AG04450 (cell line): ENCODE results near the gene LPAR3. TPM values are rescaled to one million over a fixed set of nuclear protein-coding genes. Genes with fewer than 3 reads are reported as not detected.

Source experiments
- CTCF ChIA-PET: fragments of 300-600, 350-600 bp; formaldehyde crosslinking; extraction: SDS; loops from one replicate; lab custom pipeline; 2022; ENCODE audit warnings: antibody characterized with exemption, inconsistent platforms; lab: Charles Lee
- POLR2A ChIA-PET: fragments of 350-600 bp; formaldehyde crosslinking; extraction: SDS; loops from one replicate; lab custom pipeline; 2021; ENCODE audit warnings: antibody characterized with exemption, inconsistent platforms; lab: Yijun Ruan, JAX
- DNase-seq: peaks from one replicate; pipeline ENCODE4 v3.0.0-alpha.2; 2011; ENCODE audit warnings: low read depth, low spot score
- H3K27ac ChIP-seq: one replicate; pipeline ENCODE4 v1.5.1; 2012; ENCODE audit warnings: low read depth, low read length, control low read depth
- H3K27me3 ChIP-seq: one replicate; pipeline ENCODE4 v1.6.0; 2012; ENCODE audit warnings: low read length; ENCODE audit not compliant: control insufficient read depth, insufficient read depth
- H3K4me3 ChIP-seq: 2 replicates; pipeline ENCODE4 v1.5.1; 2011; ENCODE audit warnings: mild to moderate bottlenecking, low read depth, low read length, control low read depth
- H3K9me3 ChIP-seq: 2 replicates; pipeline ENCODE4 v1.5.1; 2012; ENCODE audit warnings: low read length; ENCODE audit not compliant: control insufficient read depth, insufficient read depth
- polyA minus RNA-seq: library from RNA; depleted of rRNA, polyadenylated mRNA; stranded (reverse); fragments of >200 nt; gene quantifications from 2 replicates; pipeline ENCODE4 v1.2.3, GENCODE V29; 2011; rRNA and poly(A)+ RNA removed
- polyA plus RNA-seq: library from polyadenylated mRNA; depleted of rRNA; stranded (reverse); fragments of >200 nt; gene quantifications from 2 replicates; pipeline ENCODE4 v1.2.3, GENCODE V29; 2011; rRNA removed
- TF ChIP-seq, protein P1 (sequence below): IDR thresholded peaks from 2 replicates; pipeline ENCODE4 v1.5.1; 2011; ENCODE audit warnings: low read depth, low read length, control low read depth, inconsistent platforms

Gene LPAR3, protein sequence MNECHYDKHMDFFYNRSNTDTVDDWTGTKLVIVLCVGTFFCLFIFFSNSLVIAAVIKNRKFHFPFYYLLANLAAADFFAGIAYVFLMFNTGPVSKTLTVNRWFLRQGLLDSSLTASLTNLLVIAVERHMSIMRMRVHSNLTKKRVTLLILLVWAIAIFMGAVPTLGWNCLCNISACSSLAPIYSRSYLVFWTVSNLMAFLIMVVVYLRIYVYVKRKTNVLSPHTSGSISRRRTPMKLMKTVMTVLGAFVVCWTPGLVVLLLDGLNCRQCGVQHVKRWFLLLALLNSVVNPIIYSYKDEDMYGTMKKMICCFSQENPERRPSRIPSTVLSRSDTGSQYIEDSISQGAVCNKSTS
- polyA plus RNA-seq, result 3.5 and 4.8 TPM in 2 replicates
- polyA minus RNA-seq, result 9.2 and 11.2 TPM in 2 replicates

DNA sequence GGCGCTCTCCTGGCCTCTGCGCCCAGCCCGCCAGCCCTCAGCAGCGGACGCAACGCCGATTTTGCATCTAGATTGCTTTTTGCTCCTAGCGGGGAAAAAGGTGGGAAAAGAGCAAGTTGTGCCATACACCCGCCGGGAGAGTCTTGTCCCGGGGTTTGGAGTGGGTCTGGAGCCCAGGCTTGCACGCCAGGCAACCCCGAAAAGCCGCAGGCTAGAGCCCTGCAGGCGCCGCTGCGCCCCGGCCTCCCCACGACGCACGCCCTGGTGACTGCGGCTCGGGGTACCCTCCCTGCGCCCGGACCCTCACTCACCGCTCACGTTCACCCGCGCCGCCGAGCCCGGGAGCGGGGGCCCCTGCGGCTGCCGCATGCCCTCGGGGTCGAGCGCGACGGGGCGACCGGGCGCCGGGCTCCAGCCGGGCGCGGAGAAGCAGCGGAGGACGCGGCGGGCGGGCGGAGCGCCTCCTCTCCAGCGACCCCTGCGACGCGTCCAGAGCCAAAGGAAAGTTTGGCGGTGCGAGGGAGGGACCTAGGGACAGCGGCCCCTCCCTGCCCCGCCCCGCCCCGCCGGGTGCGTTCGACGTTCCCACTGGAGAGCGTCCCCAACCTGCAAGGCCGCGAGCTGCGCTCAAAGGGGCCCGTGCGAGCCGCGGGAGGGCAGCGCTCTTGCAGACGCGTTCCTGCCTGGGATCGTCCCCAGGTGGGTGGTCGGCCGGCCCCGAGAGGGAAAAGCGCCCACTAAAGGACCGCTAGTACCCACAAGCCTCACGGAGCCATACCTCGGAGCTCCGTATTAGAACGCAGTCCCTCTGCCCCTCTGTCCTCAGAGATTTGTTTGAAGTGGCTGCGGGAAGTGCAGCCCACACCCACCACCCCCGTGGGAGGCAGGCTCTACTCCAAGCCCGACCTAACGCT is at the start of gene LPAR3:
TSS of gene LPAR3 (minus strand) at position 502 of the 914 bp plus-strand sequence. CDS start 27,086 bp downstream, outside the sequence.
- CTCF ChIA-PET, result no interaction called here
- H3K4me3 ChIP-seq, result peak within 1 kb of the TSS; percentile 56
- no peak within 1 kb of the TSS for H3K27ac ChIP-seq
- POLR2A ChIA-PET, result no interaction called here
- TF ChIP-seq, protein P1, sequence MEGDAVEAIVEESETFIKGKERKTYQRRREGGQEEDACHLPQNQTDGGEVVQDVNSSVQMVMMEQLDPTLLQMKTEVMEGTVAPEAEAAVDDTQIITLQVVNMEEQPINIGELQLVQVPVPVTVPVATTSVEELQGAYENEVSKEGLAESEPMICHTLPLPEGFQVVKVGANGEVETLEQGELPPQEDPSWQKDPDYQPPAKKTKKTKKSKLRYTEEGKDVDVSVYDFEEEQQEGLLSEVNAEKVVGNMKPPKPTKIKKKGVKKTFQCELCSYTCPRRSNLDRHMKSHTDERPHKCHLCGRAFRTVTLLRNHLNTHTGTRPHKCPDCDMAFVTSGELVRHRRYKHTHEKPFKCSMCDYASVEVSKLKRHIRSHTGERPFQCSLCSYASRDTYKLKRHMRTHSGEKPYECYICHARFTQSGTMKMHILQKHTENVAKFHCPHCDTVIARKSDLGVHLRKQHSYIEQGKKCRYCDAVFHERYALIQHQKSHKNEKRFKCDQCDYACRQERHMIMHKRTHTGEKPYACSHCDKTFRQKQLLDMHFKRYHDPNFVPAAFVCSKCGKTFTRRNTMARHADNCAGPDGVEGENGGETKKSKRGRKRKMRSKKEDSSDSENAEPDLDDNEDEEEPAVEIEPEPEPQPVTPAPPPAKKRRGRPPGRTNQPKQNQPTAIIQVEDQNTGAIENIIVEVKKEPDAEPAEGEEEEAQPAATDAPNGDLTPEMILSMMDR, result no peak
- DNase-seq, result no peak
- no peaks in the 10 kb centered on the region; the same call in 1 of the 2 replicates for H3K9me3 ChIP-seq
- peaks cover 14% of the 10 kb centered on the region for H3K27me3 ChIP-seq

DNA sequence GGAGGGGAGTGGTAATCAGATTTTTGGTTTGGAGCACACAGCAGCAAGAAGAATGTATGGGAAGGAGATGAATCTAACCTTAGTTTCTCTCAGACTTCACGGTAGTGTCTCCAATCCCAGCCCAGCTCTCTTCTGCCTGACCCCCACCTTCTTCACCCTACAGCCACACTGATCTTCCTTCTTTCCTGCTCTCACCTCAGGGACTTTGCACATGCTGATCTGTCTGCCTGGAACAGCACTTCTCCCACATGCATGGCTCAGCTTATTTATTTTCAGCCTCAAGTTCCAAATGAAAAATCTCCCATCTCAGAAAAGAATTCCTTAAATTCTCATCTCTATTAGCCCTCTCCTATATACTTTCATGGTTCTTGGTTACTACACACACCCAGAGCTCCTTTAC is 48.8 kb upstream of the LPAR3 start:
- H3K4me3 ChIP-seq, result no peak overlapping the region
- ChIA-PET POLR2A (no interaction called here), CTCF (interaction anchor here (1.2 to 9.7 kb wide), 4 partner anchors 86 to 316 kb away, joined by 4 to 330 read pairs (median 90); partner anchors contain the start of gene C1orf52)
- DNase-seq, result no peak
- TF ChIP-seq, protein P1, result no peak
- no peaks in the 10 kb centered on the region for H3K9me3 ChIP-seq
- H3K27ac ChIP-seq, result no peak overlapping the region
- H3K27me3 ChIP-seq, result peaks cover 8% of the 10 kb centered on the region

DNA sequence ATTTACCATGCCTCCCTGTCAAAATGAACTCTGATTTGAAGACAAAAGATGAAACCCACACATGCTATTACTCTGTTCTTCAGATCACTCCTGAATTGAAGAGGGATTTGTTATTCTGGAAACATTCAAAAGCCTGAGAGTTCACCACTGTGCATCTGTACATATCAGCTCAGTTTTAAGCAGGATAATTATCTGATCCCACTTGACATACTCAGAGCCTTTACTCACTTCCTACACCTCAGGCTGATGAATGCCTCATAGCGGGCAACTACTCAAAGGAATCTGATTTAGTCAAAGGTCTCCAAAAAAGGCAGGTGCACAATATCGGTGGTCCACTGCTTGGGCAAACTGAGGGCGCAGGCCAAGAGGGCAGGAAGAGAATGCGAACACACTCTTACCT is 47.5 kb upstream of the LPAR3 start:
- Histone ChIP-seq H3K27me3 (peaks cover 8% of the 10 kb centered on the region), H3K9me3 (no peaks in the 10 kb centered on the region), H3K27ac (no peak overlapping the region), H3K4me3 (no peak overlapping the region)
- CTCF ChIA-PET, result interaction anchor here (0.5 to 0.7 kb wide), 2 partner anchors 21 to 286 kb away, joined by 3 read pairs; no protein-coding TSS in a partner anchor
- no peak for DNase-seq
- TF ChIP-seq, protein P1, result no peak
- POLR2A ChIA-PET, result no interaction called here

DNA sequence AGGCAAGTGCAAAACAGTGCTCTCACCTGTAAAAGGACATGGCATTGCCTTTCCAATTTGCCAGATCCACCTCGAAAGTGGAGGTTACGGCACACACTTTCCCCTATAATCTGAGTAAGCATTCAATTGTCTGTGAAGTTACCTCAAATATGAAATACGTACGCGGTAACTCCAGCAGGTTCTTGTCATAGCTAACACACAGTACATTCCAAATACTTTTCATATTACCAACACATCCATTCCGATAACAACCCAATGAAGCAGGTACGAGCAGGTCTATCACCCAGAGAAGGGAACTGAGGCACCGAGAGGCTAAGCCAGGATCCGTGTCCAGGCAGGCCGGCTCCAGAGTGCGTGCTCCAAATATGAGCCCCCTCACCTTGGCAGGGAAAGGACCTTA is 46.8 kb upstream of the LPAR3 start:
- TF ChIP-seq, protein P1, result no peak
- ChIA-PET POLR2A (no interaction called here), CTCF (interaction anchor here (1.3 kb wide), 1 partner anchor 168 kb away, joined by 4 read pairs; no protein-coding TSS in a partner anchor)
- no peak for DNase-seq
- Histone ChIP-seq H3K27ac (no peak overlapping the region), H3K4me3 (no peak overlapping the region), H3K27me3 (peaks cover 8% of the 10 kb centered on the region), H3K9me3 (no peaks in the 10 kb centered on the region)
